Effector memory CD4-positive, alpha-beta T cell (primary cell): ENCODE results near the gene PLCL1.
"Not testable (repeated sequence)": the region's sequence is repeated elsewhere in the genome, so short reads cannot be mapped to it uniquely, and the experiment has no call there.

Experiments used
- DNase-seq, 3 donors: peaks; one replicate each; pipeline ENCODE4 v3.0.0-alpha.2; 2020
- H3K27ac ChIP-seq: 2 replicates; pipeline ENCODE4 v1.7.0; 2013; ENCODE audit warnings: mild to moderate bottlenecking, low read length, moderate library complexity; ENCODE audit not compliant: insufficient read depth, poor library complexity, severe bottlenecking
- H3K27me3 ChIP-seq: replicated peaks from 2 replicates; pipeline ENCODE4 v1.7.0; 2013; ENCODE audit warnings: mild to moderate bottlenecking, low read length; ENCODE audit not compliant: insufficient read depth, control insufficient read depth, poor library complexity, severe bottlenecking
- H3K36me3 ChIP-seq: 2 replicates; pipeline ENCODE4 v1.7.0; 2013; ENCODE audit warnings: mild to moderate bottlenecking, low read length, moderate library complexity; ENCODE audit not compliant: control insufficient read depth, insufficient read depth
- H3K4me1 ChIP-seq: 2 replicates; pipeline ENCODE4 v1.7.0; 2013; ENCODE audit warnings: low read length, mild to moderate bottlenecking; ENCODE audit not compliant: control insufficient read depth, insufficient read depth, poor library complexity, severe bottlenecking
- H3K4me3 ChIP-seq: 2 replicates; pipeline ENCODE4 v1.7.0; 2013; ENCODE audit warnings: low read length, low read depth, mild to moderate bottlenecking; ENCODE audit not compliant: insufficient read depth, poor library complexity, severe bottlenecking
- H3K9me3 ChIP-seq: 2 replicates; pipeline ENCODE4 v1.7.0; 2013; ENCODE audit warnings: mild to moderate bottlenecking, low read length, moderate library complexity; ENCODE audit not compliant: control insufficient read depth

PLCL1 gene

DNA sequence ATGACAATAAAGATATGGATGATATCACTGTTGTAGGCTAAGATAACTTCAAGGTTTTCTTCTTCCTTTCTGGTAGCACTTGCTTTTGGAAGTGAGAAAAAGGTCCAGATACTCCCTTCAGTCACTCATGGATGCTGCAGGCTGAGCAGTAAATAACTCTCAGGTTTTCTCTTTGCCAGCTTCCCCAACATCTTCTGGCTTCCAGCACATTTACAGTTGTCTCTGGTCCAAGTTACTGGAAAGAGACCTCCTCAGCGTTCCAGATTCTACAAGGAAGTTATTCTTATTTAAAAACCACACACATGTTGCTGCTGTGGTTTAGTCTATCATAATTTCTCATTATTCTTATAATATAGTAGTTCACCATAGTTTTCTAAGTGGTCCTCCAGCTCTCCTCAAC lies 383.4 kb downstream of the PLCL1 start:
- no peak overlapping the region for H3K4me3 ChIP-seq
- no peaks in the 10 kb centered on the region for H3K4me1 ChIP-seq
- H3K27ac ChIP-seq, result no peak overlapping the region
- H3K27me3 ChIP-seq, result no peaks in the 10 kb centered on the region
- no peaks in the 10 kb centered on the region for H3K36me3 ChIP-seq
- DNase-seq, result no peak
- no peaks in the 10 kb centered on the region for H3K9me3 ChIP-seq

- no peaks in the 10 kb centered on the region for H3K36me3 ChIP-seq
- no peaks in the 10 kb centered on the region for H3K9me3 ChIP-seq
- no peak for DNase-seq
- no peaks in the 10 kb centered on the region for H3K4me1 ChIP-seq
- no peak overlapping the region for H3K4me3 ChIP-seq
- H3K27me3 ChIP-seq, result no peaks in the 10 kb centered on the region
- no peak overlapping the region for H3K27ac ChIP-seq
These were observed 384.6 kb downstream of the PLCL1 start for GRCh38 chr2:198188982-198189381.

DNA sequence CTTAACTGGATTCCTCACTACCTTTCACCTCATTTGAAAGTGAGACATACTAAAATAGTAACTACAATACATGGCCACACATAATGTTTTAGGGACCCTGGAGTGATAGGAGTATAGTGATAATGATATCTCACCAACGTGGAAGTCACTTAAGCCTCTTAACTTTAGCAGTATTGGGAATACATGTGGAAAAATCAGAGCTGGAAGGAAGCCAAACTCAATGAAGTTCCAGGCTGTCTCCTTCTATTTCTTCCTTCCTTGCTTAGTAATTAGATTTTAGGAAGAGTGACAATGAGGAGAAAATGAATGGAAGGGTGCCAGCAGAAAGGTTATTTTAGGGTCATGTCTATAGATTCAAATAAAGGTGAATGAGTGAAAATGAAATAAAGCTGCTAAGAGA lies 387.3 kb downstream of the PLCL1 start:
- H3K36me3 ChIP-seq, result no peaks in the 10 kb centered on the region
- no peak overlapping the region for H3K27ac ChIP-seq
- H3K4me1 ChIP-seq, result no peaks in the 10 kb centered on the region
- no peaks in the 10 kb centered on the region for H3K27me3 ChIP-seq
- H3K4me3 ChIP-seq, result no peak overlapping the region
- no peak for DNase-seq
- H3K9me3 ChIP-seq, result no peaks in the 10 kb centered on the region

GRCh38 chr2:198196556-198196955 lies 392.2 kb downstream of the PLCL1 start:
- not testable (repeated sequence) for H3K4me1 ChIP-seq, DNase-seq, H3K36me3 ChIP-seq, H3K4me3 ChIP-seq, H3K27me3 ChIP-seq, H3K27ac ChIP-seq, H3K9me3 ChIP-seq
